GM19023 (cell line): Measurements from ENCODE around the gene FCHSD1.

Experiments used
- ATAC-seq: cut with Tn5 transposase; IDR thresholded peaks from one replicate; pipeline ENCODE4 v1.9.1; 2021; ENCODE audit warnings: mild to moderate bottlenecking, moderate library complexity; ENCODE audit not compliant: unreplicated experiment

FCHSD1 gene

GRCh38 chr5:141674747-141675146 lies 23.5 kb upstream of the FCHSD1 start:
- no peak for ATAC-seq

DNA sequence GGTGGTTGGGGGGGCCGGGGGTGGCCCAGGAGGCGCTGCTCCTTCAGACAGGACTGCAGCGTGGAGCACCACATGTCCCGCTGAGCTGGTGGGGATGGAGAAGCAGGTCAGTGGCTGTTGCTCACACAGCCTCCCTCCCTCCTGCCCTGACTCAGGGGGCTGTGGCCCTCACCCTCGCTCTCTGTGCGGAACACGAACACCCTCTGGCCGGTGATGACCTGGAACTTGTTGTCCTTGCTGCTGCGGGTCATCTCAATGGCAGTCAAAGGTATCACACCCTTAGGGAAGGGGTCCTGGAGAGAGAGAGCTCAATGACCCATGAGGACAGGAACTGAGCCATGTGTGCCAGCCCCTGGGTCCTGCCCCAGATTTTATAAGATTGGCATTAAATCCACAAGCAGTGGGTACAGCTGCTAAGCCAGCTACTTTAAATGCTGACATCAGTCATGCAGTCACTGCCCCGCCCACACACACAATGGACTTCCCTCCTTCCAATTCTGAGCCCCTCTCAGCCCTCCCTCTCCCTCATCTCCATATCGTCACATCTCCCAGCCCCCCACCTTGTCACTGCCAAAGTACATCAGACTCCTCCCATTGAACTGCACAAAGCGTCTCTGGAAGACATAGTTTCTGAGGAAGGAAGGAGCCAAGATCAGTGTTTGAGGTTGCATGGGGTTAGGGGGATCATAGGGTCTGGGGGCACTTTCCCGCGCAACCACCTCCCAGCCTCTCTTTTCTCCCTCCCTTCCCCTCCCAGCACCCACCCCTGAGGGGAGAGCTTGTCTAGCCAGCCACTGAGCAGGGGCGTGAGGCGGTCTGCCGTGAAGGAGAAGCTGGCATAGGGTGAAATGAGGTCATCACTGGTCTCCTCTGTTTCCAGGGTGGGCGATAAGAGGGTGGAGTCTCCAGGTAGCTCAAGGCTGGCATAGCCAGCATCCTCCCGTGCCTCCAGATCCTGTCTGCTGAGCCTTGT lies 21.9 kb upstream of the FCHSD1 start:
- no peak for ATAC-seq

GRCh38 chr5:141672071-141672840 lies 21.0 kb upstream of the FCHSD1 start:
- no peak for ATAC-seq

- no peak for ATAC-seq
Observed at GRCh38 chr5:141669520-141669919, 18.3 kb upstream of the FCHSD1 start.

DNA sequence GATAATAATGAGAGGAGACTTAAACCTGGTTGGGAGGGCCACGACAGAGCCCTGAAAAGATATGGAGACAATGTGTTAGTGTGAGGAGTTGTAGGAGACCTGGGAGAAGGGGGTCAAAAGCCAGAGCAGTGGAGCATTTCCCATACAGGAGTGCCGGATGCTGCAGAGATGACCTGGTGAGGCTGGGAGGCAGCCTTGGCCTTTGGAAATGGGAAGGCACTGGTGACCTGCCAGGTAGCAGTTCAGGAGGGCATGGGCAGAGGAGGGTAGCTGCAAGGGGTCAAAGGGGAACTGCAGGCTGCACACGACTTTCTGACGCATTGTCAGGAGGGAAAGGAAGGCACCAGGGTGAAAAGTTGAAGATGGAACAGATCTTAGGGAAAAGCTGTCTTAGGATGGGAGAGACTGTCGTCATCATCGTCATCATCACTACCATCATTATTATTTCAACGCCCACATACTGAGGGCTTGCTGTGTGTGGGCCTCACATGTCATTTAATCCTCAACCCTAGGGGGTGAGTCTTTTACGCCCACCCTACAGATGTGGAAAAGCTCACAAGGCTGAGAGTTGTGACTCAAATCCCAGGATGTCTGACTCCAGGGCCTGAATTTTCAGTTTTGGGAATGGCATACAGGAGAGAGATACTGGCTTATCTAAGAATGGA lies 17.5 kb upstream of the FCHSD1 start:
- no peak for ATAC-seq

GRCh38 chr5:141665995-141666940 lies 15.1 kb upstream of the FCHSD1 start:
- ATAC-seq, result no peak

GRCh38 chr5:141664733-141665461 lies 13.7 kb upstream of the FCHSD1 start:
- ATAC-seq, result peak; percentile 88

DNA sequence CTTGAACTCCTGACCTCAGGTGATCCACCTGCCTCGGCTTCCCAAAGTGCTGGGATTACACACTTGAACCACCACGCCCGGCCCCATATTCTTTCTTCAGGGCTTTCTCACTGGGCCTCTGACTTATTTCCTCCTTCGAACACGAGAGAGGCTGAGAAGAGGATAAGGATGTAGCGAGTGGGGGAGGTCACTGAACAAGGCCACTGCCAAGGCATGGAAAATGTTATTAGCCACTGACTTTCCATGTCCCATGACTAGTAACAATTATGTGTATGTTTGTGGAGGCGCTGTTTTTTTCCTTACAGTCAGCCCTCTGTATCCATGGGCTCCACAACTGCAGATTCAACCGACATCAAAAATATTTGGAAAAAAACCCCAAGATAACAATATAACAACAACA lies 12.3 kb upstream of the FCHSD1 start:
- ATAC-seq, result no peak

DNA sequence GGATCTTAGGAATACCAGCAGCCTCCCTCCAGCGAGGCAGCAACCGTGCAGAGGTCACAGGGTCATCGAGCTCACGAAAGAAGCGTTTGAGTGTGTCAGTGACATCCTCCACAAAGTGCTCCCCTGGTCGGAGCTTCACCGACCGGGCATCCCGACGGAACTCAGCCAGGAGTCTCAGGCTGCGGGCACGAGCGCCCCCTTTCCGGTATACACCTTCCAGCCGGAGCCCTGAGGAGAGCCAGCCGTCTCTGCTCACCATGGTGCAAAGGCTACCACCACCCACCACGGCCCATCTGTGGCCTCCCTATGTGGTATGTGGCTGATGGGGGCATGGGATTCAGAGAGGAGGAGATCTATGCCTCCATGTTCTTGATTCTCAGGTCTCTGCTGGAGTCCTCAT lies 10.8 kb upstream of the FCHSD1 start:
- no peak for ATAC-seq

- ATAC-seq, result peak; percentile 71
Observed at GRCh38 chr5:141657937-141658545, 6.8 kb upstream of the FCHSD1 start.

DNA sequence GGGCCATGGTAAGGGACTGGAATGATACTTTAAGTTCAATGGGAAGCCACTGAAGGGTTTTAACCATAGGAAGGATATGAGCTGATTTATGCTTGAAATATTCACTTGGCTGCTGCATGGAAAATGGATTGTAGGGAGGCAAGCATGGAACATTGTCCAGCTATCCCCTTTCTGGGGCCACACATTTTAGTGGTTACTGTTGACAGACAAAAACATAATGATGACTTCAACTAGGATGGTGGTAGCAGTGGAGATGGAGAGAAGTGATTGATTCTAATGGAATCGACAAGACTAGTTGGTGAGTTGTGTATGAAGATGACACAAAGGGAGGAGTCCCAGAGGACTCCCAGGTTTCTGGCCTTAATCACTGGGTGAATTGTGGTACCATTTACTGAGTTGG lies 6.2 kb upstream of the FCHSD1 start:
- no peak for ATAC-seq

DNA sequence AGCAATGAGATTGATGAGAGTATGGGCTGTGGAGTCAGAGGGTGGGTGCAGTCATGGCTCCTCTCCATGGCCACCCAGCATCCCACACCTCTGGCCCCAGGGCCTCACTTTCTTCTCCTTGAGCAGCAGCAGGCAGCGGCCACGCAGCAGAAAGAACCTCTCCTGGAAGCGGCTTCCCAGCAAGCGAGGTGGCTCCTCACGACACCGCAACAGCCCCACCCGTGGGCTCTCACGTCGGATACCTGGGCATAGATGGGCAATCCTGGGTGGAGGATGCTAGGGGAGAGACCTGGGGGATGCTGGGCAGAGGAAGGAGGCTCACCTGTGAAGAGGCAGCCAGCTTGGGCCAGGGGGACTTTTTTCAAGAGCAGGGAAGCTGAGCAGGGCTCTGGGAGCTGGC lies 5.2 kb upstream of the FCHSD1 start:
- no peak for ATAC-seq

GRCh38 chr5:141655020-141655419 lies 3.8 kb upstream of the FCHSD1 start:
- ATAC-seq, result no peak

GRCh38 chr5:141654298-141654697 lies 3.1 kb upstream of the FCHSD1 start:
- no peak for ATAC-seq

DNA sequence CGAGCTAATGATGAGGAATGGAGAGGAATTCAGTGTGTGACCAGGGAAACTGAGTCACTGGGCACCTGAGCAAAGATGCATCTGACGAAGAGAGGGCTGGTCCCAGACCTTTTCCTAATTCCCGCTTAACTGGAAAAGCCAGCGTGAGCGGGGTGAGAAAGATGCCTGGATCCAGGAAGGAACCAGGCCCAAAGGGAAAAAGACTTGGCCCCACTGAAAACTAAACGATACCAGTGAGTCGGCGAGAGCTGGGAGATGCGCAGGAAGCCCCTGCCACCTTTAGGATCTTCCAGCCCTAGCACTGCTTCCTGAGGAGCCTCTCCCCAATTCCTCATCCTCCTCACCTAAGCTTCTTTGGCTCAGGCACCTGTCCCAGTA lies 499 bp upstream of the FCHSD1 start:
- no peak for ATAC-seq

- no peak for ATAC-seq
Observed at GRCh38 chr5:141649972-141650371, 1.2 kb downstream of the FCHSD1 start.

DNA sequence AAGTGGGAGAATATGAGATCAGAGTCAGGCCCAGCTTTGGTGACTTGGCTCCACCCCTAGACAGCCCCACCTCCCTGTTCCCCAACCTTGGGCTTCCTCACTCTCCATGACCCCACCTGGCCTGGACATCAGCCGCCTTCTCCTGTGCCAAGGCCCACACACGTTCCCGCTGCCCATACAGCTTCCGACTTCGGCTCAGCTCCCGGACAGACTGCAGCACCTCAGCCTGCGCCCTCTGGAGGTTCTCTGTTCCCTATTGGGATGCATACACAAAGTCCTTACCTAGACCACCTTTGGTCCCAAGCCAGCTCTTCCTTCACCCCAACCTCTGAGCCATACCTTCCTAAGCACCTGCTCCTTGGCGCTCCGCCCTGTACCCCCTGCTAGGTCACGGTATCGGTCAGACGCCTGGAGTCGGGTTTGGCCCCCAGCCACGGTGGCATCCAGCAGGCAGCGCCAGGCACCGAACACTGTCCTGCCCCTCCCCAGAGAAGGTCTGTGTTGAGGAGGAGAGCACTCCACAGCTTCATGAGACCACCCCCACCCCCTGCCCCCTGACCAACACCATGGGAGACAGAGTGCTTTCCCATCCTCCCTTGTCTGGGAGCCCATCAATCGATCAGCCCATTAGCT lies 2.0 kb downstream of the FCHSD1 start:
- ATAC-seq, result no peak

DNA sequence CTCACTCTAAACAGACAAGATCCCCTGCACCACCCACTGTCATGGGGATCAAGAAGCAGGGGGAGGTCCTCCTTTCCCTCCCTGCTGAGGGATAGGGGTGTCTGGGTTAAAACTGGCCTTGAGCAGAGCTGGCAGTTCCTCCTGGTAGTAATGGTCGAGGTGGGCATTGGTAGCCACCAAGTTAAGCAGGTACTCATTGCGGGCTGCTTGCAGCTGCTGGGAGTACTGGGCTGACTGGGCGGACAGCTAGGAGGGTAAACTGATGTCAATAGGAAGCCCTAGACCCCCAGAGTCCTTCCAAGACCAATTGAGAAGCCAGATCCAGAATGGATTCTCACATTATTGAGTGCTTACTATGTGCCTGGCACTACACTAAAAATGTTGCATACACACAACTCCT lies 3.4 kb downstream of the FCHSD1 start:
- ATAC-seq, result no peak

DNA sequence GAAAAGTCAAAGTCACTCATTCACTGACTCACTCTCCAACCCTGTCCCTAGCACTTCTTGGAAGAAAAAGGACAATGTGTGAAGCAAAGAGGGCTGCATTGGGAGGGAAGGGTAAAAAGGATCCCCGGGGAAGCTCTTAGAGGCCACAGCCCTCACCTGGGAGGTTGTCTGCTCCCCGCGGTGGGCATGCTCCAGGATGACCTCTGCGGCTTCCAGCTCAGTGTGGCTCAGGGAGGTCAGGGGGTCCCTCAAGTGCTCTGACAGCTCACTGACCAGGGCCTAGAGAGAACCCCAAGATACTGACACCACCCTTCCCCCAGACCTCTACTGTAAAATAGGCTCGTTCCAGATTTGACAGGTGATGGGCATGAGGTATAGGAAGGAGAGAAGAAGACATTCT lies 4.0 kb downstream of the FCHSD1 start:
- ATAC-seq, result no peak
